SK-N-SH treated with all-trans-retinoic acid at 6 μM for 48 hours (cell line): ENCODE results near the gene POLR2A.
A peak's percentile ranks its signal among the peaks of the same experiment; 100 is the strongest.

Source experiments
- ATAC-seq: fragments of 200-7000 bp; cut with Tn5 transposase; 3 replicates; pipeline ENCODE4 v1.9.1; 2020; ENCODE audit warnings: mild to moderate bottlenecking, moderate library complexity
- ARNTL ChIP-seq: fragments of 450-650 bp; formaldehyde crosslinking; IDR thresholded peaks from 2 replicates; pipeline ENCODE4 v1.5.0; 2020; ENCODE audit warnings: low read depth, mild to moderate bottlenecking, moderate library complexity, borderline replicate concordance
- BACH2 ChIP-seq: fragments of 250-450 bp; sonication (Bioruptor Pico); IDR thresholded peaks from 2 replicates; pipeline ENCODE4 v1.9.0; 2021; ENCODE audit warnings: mild to moderate bottlenecking, borderline replicate concordance
- CSDC2 ChIP-seq: fragments of 250-450 bp; sonication (Bioruptor Pico); IDR thresholded peaks from 2 replicates; pipeline ENCODE4 v1.5.0; 2020; ENCODE audit warnings: mild to moderate bottlenecking, moderate library complexity
- ESRRG ChIP-seq: fragments of 250-450 bp; sonication (Bioruptor Pico); IDR thresholded peaks from 2 replicates; pipeline ENCODE4 v1.6.1; 2021; ENCODE audit warnings: mild to moderate bottlenecking
- GLIS3 ChIP-seq: fragments of 250-450 bp; sonication (Bioruptor Pico); IDR thresholded peaks from 2 replicates; pipeline ENCODE4 v1.5.0; 2020; ENCODE audit warnings: mild to moderate bottlenecking, moderate library complexity
- ISL1 ChIP-seq: fragments of 250-450 bp; sonication (Bioruptor Pico); IDR thresholded peaks from 2 replicates; pipeline ENCODE4 v2.1.2; 2022; ENCODE audit warnings: mild to moderate bottlenecking, moderate library complexity
- OSR1 ChIP-seq: fragments of 250-450 bp; sonication (Bioruptor Pico); IDR thresholded peaks from 2 replicates; pipeline ENCODE4 v1.8.0; 2022; ENCODE audit warnings: moderate library complexity, mild to moderate bottlenecking, inconsistent platforms
- PPARA ChIP-seq: fragments of 250-450 bp; sonication (Bioruptor Pico); IDR thresholded peaks from 2 replicates; pipeline ENCODE4 v1.5.0; 2020; ENCODE audit warnings: mild to moderate bottlenecking, borderline replicate concordance
- RARB ChIP-seq: fragments of 250-450 bp; sonication (Bioruptor Pico); IDR thresholded peaks from 2 replicates; pipeline ENCODE4 v1.8.0; 2021; ENCODE audit warnings: mild to moderate bottlenecking, moderate library complexity
- SNAI2 ChIP-seq: fragments of 250-450 bp; sonication (Bioruptor Pico); IDR thresholded peaks from 2 replicates; pipeline ENCODE4 v1.5.0; 2020; ENCODE audit warnings: mild to moderate bottlenecking, moderate library complexity
- TCF4 ChIP-seq: fragments of 250-450 bp; sonication (Bioruptor Pico); IDR thresholded peaks from 2 replicates; pipeline ENCODE4 v1.8.0; 2021; ENCODE audit warnings: mild to moderate bottlenecking, moderate library complexity, borderline replicate concordance
- TOX ChIP-seq: fragments of 250-450 bp; sonication (Bioruptor Pico); IDR thresholded peaks from 2 replicates; pipeline ENCODE4 v1.8.0; 2021; ENCODE audit warnings: mild to moderate bottlenecking, moderate library complexity, borderline replicate concordance
- ZC3H10 ChIP-seq: fragments of 250-450 bp; sonication (Bioruptor Pico); IDR thresholded peaks from 2 replicates; pipeline ENCODE4 v1.5.1; 2021; ENCODE audit warnings: mild to moderate bottlenecking, moderate library complexity
- ZFP3 ChIP-seq: fragments of 250-450 bp; sonication (Bioruptor Pico); IDR thresholded peaks from 2 replicates; pipeline ENCODE4 v1.5.0; 2020; ENCODE audit warnings: mild to moderate bottlenecking, moderate library complexity
- ZFP30 ChIP-seq: fragments of 450-650 bp; formaldehyde crosslinking; IDR thresholded peaks from 2 replicates; pipeline ENCODE4 v1.5.0; 2022; ENCODE audit warnings: mild to moderate bottlenecking, moderate library complexity
- ZNF565 ChIP-seq: fragments of 450-650 bp; formaldehyde crosslinking; conservative IDR thresholded peaks from 2 replicates; pipeline ENCODE4 v1.5.0; 2020; ENCODE audit warnings: low read depth, mild to moderate bottlenecking, moderate library complexity
- ZNF70 ChIP-seq: fragments of 450-650 bp; formaldehyde crosslinking; IDR thresholded peaks from 2 replicates; pipeline ENCODE4 v1.5.0; 2020; ENCODE audit warnings: mild to moderate bottlenecking, moderate library complexity
- ZNF8 ChIP-seq: fragments of 450-650 bp; formaldehyde crosslinking; IDR thresholded peaks from 2 replicates; pipeline ENCODE4 v1.5.0; 2020; ENCODE audit warnings: mild to moderate bottlenecking, moderate library complexity
- TF ChIP-seq, protein P1 (sequence below): fragments of 250-450 bp; sonication (Bioruptor Pico); IDR thresholded peaks from 2 replicates; pipeline ENCODE4 v1.5.1; 2020; ENCODE audit warnings: low read depth, mild to moderate bottlenecking, moderate library complexity
- TF ChIP-seq, protein P2 (sequence below): fragments of 250-450 bp; sonication (Bioruptor Pico); IDR thresholded peaks from 2 replicates; pipeline ENCODE4 v1.5.0; 2020; ENCODE audit warnings: mild to moderate bottlenecking, moderate library complexity
- TF ChIP-seq, protein P3 (sequence below): fragments of 250-450 bp; sonication (Bioruptor Pico); IDR thresholded peaks from 2 replicates; pipeline ENCODE4 v1.8.0; 2021; ENCODE audit warnings: low read depth, mild to moderate bottlenecking, moderate library complexity, borderline replicate concordance
- TF ChIP-seq, protein P4 (sequence below): fragments of 250-450 bp; sonication (Bioruptor Pico); IDR thresholded peaks from 2 replicates; pipeline ENCODE4 v1.8.0; 2020; ENCODE audit warnings: mild to moderate bottlenecking, moderate library complexity, borderline replicate concordance
- TF ChIP-seq, protein P5 (sequence below): fragments of 250-450 bp; sonication (Bioruptor Pico); IDR thresholded peaks from 2 replicates; pipeline ENCODE4 v1.5.1; 2021; ENCODE audit warnings: mild to moderate bottlenecking, moderate library complexity

POLR2A gene

DNA sequence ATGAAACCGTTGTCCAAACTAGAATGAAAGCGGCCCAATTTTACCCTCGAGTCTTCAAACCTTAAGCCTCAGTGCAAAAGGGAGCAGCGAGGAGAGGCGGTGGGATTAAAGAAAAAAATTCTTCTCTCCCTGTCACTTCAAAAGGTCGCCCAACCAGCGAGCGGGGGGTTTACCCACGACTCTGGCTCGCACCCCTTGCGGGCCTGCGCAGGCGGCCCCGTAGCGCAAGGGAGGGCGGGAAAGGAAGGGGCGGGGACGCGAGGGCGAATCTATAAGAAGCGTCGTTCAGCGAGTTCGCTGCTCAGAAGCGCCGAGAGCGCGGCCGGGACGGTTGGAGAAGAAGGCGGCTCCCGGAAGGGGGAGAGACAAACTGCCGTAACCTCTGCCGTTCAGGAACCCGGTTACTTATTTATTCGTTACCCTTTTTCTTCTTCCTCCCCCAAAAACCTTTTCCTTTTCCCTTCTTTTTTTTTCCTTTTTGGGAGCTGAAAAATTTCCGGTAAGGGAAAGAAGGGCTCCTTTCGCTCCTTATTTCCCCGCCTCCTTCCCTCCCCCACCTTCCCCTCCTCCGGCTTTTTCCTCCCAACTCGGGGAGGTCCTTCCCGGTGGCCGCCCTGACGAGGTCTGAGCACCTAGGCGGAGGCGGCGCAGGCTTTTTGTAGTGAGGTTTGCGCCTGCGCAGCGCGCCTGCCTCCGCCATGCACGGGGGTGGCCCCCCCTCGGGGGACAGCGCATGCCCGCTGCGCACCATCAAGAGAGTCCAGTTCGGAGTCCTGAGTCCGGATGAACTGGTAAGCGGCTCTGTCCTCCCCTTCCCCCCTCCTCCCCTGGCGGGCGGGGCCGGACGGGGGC lies at the start of gene POLR2A:
POLR2A (plus strand) TSS at position 300 of the 852 bp plus-strand sequence.
- peak; percentile 76 for ATAC-seq
- no peak for TF ChIP-seq SNAI2 (CRISPR knock-in tag)
- TF ChIP-seq ESRRG (CRISPR knock-in tag), result peak; percentile 97
- peak; percentile 47; the same call in 1 of the 2 replicates for TF ChIP-seq TCF4 (CRISPR knock-in tag)
- no peak for TF ChIP-seq OSR1
- TF ChIP-seq GLIS3 (CRISPR knock-in tag), result peak; percentile 98
- TF ChIP-seq ZFP30, result peak; percentile 50; the same call in 1 of the 2 replicates
- TF ChIP-seq ZNF565, result no peak
- TF ChIP-seq ARNTL, result 0 out of 2 replicates have a peak, but pooled peaks have one; percentile 22
- TF ChIP-seq, protein P1, sequence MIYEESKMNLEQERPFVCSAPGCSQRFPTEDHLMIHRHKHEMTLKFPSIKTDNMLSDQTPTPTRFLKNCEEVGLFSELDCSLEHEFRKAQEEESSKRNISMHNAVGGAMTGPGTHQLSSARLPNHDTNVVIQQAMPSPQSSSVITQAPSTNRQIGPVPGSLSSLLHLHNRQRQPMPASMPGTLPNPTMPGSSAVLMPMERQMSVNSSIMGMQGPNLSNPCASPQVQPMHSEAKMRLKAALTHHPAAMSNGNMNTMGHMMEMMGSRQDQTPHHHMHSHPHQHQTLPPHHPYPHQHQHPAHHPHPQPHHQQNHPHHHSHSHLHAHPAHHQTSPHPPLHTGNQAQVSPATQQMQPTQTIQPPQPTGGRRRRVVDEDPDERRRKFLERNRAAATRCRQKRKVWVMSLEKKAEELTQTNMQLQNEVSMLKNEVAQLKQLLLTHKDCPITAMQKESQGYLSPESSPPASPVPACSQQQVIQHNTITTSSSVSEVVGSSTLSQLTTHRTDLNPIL (CRISPR knock-in tag), result peak; percentile 84
- TF ChIP-seq, protein P2, sequence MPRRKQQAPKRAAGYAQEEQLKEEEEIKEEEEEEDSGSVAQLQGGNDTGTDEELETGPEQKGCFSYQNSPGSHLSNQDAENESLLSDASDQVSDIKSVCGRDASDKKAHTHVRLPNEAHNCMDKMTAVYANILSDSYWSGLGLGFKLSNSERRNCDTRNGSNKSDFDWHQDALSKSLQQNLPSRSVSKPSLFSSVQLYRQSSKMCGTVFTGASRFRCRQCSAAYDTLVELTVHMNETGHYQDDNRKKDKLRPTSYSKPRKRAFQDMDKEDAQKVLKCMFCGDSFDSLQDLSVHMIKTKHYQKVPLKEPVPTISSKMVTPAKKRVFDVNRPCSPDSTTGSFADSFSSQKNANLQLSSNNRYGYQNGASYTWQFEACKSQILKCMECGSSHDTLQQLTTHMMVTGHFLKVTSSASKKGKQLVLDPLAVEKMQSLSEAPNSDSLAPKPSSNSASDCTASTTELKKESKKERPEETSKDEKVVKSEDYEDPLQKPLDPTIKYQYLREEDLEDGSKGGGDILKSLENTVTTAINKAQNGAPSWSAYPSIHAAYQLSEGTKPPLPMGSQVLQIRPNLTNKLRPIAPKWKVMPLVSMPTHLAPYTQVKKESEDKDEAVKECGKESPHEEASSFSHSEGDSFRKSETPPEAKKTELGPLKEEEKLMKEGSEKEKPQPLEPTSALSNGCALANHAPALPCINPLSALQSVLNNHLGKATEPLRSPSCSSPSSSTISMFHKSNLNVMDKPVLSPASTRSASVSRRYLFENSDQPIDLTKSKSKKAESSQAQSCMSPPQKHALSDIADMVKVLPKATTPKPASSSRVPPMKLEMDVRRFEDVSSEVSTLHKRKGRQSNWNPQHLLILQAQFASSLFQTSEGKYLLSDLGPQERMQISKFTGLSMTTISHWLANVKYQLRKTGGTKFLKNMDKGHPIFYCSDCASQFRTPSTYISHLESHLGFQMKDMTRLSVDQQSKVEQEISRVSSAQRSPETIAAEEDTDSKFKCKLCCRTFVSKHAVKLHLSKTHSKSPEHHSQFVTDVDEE (CRISPR knock-in tag), result 0 out of 2 replicates have a peak, but pooled peaks have one; percentile 19
- no peak for TF ChIP-seq BACH2 (CRISPR knock-in tag)
- TF ChIP-seq, protein P3, sequence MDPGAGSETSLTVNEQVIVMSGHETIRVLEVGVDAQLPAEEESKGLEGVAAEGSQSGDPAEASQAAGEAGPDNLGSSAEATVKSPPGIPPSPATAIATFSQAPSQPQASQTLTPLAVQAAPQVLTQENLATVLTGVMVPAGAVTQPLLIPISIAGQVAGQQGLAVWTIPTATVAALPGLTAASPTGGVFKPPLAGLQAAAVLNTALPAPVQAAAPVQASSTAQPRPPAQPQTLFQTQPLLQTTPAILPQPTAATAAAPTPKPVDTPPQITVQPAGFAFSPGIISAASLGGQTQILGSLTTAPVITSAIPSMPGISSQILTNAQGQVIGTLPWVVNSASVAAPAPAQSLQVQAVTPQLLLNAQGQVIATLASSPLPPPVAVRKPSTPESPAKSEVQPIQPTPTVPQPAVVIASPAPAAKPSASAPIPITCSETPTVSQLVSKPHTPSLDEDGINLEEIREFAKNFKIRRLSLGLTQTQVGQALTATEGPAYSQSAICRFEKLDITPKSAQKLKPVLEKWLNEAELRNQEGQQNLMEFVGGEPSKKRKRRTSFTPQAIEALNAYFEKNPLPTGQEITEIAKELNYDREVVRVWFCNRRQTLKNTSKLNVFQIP (CRISPR knock-in tag), result no peak
- peak; percentile 90 for TF ChIP-seq ZC3H10 (CRISPR knock-in tag)
- TF ChIP-seq ZNF8 (CRISPR knock-in tag), result peak; percentile 67; the same call in 1 of the 2 replicates
- 0 out of 2 replicates have a peak, but pooled peaks have one; percentile 37 for TF ChIP-seq CSDC2 (CRISPR knock-in tag)
- TF ChIP-seq ISL1 (CRISPR knock-in tag), result no peak
- TF ChIP-seq TOX (CRISPR knock-in tag), result peak; percentile 93
- TF ChIP-seq RARB (CRISPR knock-in tag), result peak; percentile 94
- TF ChIP-seq PPARA, result no peak
- peak; percentile 18; the same call in 1 of the 2 replicates for TF ChIP-seq ZFP3 (CRISPR knock-in tag)
- peak; percentile 49; the same call in 1 of the 2 replicates for TF ChIP-seq ZNF70 (CRISPR knock-in tag)
- TF ChIP-seq, protein P4, sequence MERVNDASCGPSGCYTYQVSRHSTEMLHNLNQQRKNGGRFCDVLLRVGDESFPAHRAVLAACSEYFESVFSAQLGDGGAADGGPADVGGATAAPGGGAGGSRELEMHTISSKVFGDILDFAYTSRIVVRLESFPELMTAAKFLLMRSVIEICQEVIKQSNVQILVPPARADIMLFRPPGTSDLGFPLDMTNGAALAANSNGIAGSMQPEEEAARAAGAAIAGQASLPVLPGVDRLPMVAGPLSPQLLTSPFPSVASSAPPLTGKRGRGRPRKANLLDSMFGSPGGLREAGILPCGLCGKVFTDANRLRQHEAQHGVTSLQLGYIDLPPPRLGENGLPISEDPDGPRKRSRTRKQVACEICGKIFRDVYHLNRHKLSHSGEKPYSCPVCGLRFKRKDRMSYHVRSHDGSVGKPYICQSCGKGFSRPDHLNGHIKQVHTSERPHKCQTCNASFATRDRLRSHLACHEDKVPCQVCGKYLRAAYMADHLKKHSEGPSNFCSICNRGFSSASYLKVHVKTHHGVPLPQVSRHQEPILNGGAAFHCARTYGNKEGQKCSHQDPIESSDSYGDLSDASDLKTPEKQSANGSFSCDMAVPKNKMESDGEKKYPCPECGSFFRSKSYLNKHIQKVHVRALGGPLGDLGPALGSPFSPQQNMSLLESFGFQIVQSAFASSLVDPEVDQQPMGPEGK, result no peak; the same call in none of the 2 replicates
- TF ChIP-seq, protein P5, sequence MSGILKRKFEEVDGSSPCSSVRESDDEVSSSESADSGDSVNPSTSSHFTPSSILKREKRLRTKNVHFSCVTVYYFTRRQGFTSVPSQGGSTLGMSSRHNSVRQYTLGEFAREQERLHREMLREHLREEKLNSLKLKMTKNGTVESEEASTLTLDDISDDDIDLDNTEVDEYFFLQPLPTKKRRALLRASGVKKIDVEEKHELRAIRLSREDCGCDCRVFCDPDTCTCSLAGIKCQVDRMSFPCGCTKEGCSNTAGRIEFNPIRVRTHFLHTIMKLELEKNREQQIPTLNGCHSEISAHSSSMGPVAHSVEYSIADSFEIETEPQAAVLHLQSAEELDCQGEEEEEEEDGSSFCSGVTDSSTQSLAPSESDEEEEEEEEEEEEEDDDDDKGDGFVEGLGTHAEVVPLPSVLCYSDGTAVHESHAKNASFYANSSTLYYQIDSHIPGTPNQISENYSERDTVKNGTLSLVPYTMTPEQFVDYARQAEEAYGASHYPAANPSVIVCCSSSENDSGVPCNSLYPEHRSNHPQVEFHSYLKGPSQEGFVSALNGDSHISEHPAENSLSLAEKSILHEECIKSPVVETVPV (CRISPR knock-in tag), result peak; percentile 97
